Lower leg skin (tissue), 4 donors: ENCODE data around the gene UGT1A9. TPM values are rescaled to one million over a fixed set of nuclear protein-coding genes. Genes with fewer than 3 reads are reported as not detected.
A peak's percentile ranks its signal among the peaks of the same experiment; 100 is the strongest.

Source experiments
- DNase-seq, 2 donors: peaks; one replicate each; pipeline ENCODE4 v3.0.0-alpha.2; 2019; ENCODE audit warnings: low spot score in 2 of 2
- H3K4me3 ChIP-seq: fragments of 200-600 bp; sonication (generic); 2 replicates; pipeline ENCODE4 v1.5.1; 2017; ENCODE audit warnings: mild to moderate bottlenecking, low read depth; ENCODE audit not compliant: poor library complexity, severe bottlenecking
- POLR2A ChIP-seq, 2 donors: fragments of 450-650 bp; IDR thresholded peaks; one replicate each; pipeline ENCODE4 v1.6.1; 2016 to 2017; ENCODE audit warnings: antibody characterized with exemption in 2 of 2, mild to moderate bottlenecking in 1 of 2, moderate library complexity in 1 of 2
- WGBS, 2 donors: methylation state at CpG; one replicate each; pipeline ENCODE4 v1.1.5; 2018; 5-methylcytosine and 5-hydroxymethylcytosine counted together
- intact Hi-C: fragments of 100-400 bp; cut with DNase I; formaldehyde crosslinking; loops from one replicate; pipeline ENCODE4 v1.15.0; 2023; ENCODE audit warnings: low total_unique reads
- total RNA-seq, 4 donors: library from RNA; depleted of rRNA; stranded (reverse); fragments of >200 nt; gene quantifications; one replicate each; pipeline ENCODE4 v1.1.0, GENCODE V29; 2016
- TF ChIP-seq, protein P1 (sequence below), 3 donors: fragments of 450-650 bp; IDR thresholded peaks; one replicate each; pipeline ENCODE4 v1.5.1; 2016; ENCODE audit warnings: antibody characterized with exemption in 3 of 3, mild to moderate bottlenecking in 3 of 3, moderate library complexity in 2 of 3

UGT1A9 gene
- total RNA-seq, 4 donors from 2014 or later = not detected

DNA sequence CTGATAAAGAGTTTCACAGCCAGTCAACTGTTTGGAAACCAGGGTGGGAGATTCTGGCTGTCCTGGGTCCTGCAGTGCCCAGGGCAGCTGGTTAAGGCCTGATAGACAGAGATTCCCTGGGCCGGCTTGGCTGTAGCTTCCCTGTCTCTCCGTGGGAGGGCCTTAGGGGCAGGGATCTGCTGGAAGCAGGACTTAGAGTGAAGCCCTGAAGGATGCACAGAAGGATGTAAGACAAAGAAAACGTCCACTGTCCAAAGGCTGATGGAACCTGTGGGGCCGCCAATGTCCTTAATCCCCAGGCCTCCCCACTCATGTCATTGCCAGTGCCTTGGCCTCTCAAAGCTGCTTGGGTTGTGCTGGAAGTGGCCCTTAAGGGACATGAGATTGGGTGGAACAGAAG, 139.4 kb downstream of the UGT1A9 start:
- 83% methylated on average over 4 of the region's 4 CpGs for WGBS, 2 donors
- DNase-seq = no peak
- no peak overlapping the region for H3K4me3 ChIP-seq
- TF ChIP-seq POLR2A (IDR thresholded peaks at IDR 0.05) = no peak
- TF ChIP-seq, protein P1, sequence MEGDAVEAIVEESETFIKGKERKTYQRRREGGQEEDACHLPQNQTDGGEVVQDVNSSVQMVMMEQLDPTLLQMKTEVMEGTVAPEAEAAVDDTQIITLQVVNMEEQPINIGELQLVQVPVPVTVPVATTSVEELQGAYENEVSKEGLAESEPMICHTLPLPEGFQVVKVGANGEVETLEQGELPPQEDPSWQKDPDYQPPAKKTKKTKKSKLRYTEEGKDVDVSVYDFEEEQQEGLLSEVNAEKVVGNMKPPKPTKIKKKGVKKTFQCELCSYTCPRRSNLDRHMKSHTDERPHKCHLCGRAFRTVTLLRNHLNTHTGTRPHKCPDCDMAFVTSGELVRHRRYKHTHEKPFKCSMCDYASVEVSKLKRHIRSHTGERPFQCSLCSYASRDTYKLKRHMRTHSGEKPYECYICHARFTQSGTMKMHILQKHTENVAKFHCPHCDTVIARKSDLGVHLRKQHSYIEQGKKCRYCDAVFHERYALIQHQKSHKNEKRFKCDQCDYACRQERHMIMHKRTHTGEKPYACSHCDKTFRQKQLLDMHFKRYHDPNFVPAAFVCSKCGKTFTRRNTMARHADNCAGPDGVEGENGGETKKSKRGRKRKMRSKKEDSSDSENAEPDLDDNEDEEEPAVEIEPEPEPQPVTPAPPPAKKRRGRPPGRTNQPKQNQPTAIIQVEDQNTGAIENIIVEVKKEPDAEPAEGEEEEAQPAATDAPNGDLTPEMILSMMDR (IDR thresholded peaks at IDR 0.05) = no peak
- intact Hi-C loops = no loop called here

DNA sequence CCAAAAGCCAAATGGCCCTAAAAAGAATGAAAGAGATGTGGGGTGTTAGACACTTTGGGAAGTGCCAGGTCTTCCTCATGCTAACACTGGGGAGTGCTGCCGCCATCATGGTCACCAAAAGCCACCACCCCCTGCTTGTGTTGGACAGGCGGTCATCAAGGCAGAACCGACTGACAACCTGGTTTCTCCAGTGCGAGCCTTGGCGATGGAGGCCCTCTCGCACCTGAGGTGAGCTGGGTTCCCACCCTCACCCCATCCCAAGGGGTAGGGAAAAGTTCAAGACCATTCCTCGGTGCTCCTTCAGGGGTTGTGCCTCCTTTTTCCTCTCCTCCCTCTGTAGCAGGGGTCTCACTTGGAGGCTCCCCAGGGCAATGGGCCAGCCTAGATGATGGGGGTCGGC, 140.0 kb downstream of the UGT1A9 start:
- no peak overlapping the region for H3K4me3 ChIP-seq
- TF ChIP-seq, protein P1 (IDR thresholded peaks at IDR 0.05) = no peak
- TF ChIP-seq POLR2A (IDR thresholded peaks at IDR 0.05) = no peak
- intact Hi-C loops = no loop called here
- WGBS, 2 donors = 90 to 92% methylated on average over 8 of the region's 8 CpGs
- peak in 1 of 2 donors; percentile 31 for DNase-seq

DNA sequence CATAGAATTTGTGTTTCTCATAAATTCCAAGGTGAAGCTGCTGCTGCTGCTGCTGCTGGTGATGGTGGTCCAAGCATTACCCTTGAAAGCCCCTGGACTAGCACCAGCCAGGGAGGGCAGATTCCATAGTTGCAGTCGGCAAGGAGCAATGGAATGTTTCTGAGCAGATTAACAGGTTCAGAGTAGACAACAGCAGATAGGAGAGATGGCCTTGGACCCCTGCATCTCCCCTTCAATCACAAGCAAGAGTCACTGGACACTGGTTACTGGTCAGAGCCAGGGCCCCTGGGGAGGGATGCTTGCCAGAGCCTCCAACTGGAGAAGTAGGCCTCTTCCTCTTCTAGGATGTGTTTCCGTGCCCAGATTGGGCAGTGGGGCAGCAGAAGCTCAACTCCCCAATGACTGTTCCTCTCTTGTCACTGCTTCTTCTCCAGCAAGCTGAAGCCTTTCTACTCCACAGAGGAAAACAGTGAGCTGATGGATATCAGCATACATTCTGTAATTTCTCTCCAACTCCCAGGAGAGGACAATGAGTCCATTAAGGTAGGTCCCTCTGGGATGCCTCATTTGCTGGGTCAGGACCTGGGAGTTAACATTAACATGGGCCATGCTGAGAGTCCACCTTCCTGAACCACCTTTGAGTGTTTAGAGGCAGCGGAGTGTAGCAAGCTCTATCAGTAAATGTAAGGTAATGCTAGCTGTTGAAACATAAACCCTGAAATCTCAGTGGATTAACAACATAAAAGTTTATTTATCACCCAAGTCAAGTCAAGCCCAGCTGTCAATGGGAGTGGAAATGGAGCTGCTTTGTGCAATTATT, 141.7 kb downstream of the UGT1A9 start:
- DNase-seq = peak in 1 of 2 donors; percentile 60
- WGBS, 2 donors = 83 to 90% methylated on average over 3 of the region's 3 CpGs

DNA sequence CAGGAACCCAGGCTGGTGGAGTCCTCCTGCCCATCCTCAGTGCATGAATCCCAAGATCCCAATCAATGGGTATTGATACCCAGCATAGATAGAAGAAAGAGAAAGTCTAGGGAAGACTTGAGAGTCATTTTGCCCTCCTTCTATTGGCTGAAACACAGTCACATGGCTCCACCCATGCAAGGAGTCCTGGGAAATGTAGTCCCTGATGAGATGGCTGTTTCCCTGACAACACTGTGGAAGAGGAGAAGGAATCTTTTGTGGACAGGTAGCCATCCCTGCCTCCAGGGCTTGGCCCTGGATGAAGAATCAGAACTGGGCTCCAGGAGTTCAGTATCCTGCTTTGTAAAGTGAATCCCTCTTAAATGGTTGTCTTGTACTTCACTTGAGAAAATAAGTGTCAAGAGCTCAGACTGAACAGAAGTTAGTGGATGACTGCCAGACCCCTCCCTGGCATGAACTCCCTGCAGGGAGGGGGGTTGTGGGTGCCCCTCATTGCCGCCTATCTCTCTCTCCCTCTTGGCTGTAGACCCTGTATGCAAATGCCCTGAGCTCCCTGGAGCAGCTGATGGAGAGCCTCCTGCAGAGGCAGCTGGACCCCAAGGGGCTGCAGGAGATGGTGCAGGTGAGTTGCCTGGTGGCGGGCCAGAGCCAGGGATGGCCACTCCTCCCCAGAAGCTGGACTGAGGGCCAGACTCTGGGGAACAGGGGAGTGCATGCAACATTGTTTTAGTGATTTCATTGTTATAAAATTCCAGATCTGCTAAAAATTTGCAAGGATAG, 142.5 kb downstream of the UGT1A9 start:
- peak in 1 of 2 donors; percentile 42 for DNase-seq
- no peak overlapping the region for H3K4me3 ChIP-seq
- WGBS, 2 donors = 54 to 83% methylated on average over 2 of the region's 2 CpGs

More for the DNA sequence above, 141.7 kb downstream of the UGT1A9 start:
- no peak for TF ChIP-seq POLR2A (IDR thresholded peaks at IDR 0.05)
- TF ChIP-seq, protein P1 (IDR thresholded peaks at IDR 0.05) = no peak
- intact Hi-C loops = no loop called here
- no peak overlapping the region for H3K4me3 ChIP-seq

DNA sequence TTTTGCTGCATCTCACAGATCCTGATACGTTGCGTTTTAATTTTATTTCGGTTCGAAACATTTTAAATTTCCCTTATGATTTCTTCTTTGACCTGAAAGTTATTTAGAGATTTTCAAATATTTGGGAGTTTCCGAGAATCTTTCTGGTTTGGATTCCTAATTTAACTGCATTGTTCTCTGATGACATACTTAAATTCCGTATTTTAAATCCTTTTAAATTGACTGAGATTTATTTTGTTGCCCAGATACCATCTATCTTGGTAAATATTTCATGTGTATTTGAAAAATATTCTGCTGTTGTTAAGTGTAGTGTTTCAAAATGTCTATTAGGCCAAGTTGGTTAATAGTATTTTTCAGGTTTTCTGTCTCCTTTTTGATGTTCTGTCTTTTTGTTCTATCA, 144.2 kb downstream of the UGT1A9 start:
- intact Hi-C loops = no loop called here
- no peak for TF ChIP-seq POLR2A (IDR thresholded peaks at IDR 0.05)
- TF ChIP-seq, protein P1 (IDR thresholded peaks at IDR 0.05) = no peak
- no peak overlapping the region for H3K4me3 ChIP-seq
- DNase-seq = no peak
- 71 to 75% methylated on average over 6 of the region's 6 CpGs for WGBS, 2 donors

More for the DNA sequence above, 142.5 kb downstream of the UGT1A9 start:
- intact Hi-C loops = no loop called here
- no peak for TF ChIP-seq POLR2A (IDR thresholded peaks at IDR 0.05)
- TF ChIP-seq, protein P1 (IDR thresholded peaks at IDR 0.05) = no peak
